Superior temporal gyrus (tissue), 1 donor: ENCODE results near the gene MTA1.

Source experiments
- DNase-seq: peaks from one replicate; pipeline ENCODE4 v3.0.0-alpha.2; 2016; ENCODE audit errors: extremely low spot score

MTA1 gene

DNA sequence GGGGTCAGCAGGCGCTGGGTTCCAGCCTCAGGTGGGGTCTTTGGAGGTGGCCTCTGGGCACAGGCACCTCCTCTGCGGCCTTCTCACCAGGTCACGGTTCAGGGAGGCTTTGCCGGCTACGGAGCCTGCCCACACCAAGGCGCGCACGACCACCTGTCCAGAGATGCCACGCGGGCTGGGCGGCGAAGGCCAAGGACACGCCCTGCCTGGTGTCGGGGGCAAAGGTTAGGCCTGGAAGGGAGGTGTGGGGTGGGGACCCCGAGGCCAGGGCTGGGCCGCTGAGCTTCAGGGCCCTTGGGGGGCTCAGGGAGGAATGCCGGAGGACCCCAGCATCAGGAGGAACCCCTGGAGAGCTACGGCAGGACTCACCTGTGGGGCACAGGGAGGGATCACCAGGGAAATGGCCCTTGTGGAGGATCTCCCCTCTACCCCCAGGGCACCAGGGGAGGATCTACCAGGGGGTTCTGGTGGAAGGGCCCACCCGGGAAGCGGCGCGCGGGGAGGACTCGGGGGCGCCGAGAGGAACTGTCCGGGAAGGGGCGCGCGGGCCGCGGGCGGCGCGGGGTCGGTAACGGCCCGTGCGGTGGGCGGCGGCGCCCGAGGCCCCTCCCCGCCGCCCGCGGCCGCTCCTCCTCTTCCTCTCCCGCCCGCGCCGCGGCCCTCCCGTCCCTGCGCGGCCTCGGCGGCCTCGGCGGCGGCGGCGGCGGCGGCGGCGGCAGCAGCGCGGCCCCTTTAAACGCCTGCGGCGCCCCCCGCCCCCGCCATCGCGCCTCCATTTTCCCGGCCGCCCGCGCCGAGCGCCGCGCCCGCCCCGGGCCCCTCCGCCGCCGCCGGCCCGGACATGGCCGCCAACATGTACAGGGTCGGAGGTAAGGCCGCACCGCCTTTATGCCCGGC lies at the start of gene MTA1:
MTA1 (plus strand) TSS at position 633 of the 897 bp plus-strand sequence; CDS start at position 842, 209 bp downstream.
- no peak for DNase-seq

- DNase-seq, result no peak
These were observed 45.2 kb upstream of the MTA1 start for GRCh38 chr14:105374389-105374788.

GRCh38 chr14:105375635-105376057 lies 44.0 kb upstream of the MTA1 start:
- no peak for DNase-seq

DNA sequence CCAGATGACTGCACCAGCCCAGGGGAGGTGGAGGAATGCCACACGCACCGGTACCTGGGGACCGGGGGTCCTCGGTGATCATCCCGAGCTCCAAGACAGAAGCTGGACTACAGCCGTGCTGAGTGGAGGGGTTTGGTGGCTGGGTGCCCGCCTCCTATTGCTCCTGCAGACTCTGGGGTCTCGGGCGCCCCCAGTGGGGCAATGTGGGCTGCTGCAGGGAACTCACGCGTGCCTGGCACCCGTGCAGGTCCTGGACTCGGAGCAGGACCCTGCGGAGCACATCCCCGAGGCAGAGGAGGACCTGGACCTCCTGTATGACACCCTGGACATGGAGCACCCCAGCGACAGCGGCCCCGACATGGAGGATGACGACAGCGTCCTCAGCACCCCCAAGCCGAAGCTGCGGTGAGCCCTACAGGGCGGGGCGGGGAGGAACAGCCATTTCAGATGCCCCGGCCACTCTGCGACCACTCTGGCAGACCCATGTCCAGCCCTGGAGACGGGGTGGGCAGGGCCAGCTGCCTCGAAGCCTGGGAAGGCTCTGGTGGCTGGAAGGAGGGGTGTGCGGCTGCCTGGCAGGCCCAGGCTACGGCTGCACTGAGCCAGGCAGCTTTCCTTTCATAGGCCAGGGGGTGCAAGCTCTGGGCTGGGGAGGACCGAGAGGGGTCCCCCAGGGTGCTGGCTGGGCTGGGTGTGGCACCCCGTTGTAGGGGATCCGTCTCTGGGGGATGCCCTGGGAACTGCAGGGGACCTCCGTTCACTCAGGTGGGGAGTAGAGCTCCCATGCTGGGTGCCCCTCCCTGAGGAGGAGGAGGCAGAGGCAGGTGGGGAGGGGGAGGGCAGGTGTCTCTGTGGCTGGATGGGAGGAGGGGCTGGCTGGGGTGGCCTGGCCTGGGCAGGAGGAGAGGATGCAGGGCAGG lies 42.8 kb upstream of the MTA1 start:
- DNase-seq, result no peak

DNA sequence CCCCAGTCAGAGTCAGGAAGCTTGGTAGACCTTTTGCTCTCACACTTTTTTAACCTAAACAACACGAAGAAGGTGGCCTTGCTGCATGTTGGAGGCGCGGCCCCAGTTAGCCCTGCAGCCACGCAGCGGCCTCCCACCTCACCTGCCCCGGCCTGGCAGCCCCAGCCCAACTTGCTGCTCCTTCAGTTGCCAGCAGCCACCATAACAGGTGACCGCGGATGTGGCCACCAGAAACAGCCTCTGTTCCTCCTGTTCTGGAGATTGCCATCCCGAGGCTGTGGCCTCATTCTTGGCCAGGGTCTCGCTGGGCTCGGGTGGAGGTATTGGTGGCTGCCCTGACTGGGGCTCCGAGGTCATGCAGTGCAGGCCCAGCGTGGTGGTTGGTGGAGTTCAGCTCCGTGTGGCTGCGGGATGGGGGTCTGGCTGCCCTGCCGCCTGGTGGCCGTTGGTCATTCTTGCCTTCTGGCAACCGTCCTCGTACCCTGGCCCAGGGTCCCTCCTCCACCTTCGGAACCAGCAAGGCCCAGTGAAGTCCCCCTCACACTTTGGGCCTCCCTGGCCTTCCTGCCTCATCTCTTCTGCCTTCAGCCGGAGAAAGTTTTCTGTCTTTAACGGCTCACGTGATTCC lies 42.0 kb upstream of the MTA1 start:
- no peak for DNase-seq

DNA sequence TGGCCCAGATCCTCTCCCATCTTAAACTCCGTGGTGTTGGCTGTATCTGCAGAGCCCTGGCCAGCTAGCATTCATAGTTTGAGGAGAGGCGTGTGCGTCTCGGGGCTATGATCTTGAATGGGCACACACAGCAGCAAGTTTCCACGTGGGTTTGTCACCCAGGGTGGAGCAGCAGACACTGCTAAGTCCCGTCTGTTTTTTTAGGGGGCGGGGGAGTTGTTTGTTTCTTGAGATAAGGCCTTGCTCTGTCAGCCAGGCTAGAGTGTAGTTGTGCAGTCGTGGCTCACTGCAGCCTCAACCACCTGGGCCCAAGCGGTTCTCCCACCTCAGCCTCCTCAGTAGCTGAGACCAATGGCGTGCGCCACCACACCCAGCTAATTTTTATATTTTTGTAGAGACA lies 41.4 kb upstream of the MTA1 start:
- no peak for DNase-seq

DNA sequence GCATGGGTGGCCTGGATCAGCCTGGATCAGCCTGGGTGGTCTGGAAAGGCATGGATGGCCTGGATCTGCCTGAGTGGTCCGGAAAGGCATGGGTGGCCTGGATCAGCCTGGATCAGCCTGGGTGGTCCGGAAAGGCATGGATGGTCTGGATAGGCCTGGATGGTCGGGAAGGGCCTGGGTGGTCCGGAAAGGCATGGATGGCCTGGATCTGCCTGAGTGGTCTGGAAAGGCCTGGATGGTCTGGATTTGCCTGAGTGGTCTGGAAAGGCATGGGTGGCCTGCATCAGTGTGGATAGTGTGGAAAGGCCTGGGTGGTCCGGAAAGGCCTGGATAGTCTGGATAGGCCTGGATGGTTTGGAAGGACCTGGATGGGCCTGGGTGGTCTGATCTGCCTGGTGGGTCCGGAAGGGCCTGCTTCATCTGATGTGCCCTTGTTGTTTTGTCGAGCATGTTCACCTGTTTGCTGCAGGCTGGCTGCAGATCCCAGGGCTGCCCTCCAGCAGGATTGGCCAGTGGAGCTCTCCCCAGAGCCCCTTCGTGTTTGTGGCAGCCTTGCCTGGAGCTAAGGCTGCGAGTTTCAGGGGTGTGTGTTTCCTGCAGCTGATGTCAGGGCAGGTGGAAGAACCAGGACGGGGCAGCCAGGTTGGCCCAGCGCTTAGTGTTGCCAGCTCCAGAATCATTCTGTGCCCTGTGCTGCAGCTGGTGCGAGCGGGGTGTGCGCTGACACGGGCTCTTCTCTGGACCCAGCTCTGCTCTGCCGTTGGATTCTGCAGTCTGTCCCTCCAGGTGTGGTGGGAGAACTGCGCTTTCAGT lies 40.5 kb upstream of the MTA1 start:
- DNase-seq, result no peak

DNA sequence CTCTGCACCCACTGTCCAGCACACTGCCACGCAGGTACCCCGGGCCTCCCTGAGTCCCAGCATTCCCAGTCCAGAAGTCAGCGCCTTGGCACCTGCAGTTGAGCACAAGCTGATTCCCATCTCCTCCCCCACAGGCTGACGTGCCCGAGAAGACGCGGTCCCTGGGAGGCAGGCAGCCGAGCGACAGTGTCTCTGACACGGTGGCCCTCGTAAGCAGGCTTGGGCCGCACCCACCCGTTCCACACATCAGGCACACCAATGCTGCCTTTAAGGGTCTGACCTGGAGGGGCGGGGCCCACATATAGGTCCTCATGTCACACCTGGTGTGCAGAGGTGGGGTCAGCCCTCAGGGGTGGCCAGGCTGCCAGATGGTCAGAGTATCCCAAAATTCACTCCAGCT lies 39.7 kb upstream of the MTA1 start:
- no peak for DNase-seq

DNA sequence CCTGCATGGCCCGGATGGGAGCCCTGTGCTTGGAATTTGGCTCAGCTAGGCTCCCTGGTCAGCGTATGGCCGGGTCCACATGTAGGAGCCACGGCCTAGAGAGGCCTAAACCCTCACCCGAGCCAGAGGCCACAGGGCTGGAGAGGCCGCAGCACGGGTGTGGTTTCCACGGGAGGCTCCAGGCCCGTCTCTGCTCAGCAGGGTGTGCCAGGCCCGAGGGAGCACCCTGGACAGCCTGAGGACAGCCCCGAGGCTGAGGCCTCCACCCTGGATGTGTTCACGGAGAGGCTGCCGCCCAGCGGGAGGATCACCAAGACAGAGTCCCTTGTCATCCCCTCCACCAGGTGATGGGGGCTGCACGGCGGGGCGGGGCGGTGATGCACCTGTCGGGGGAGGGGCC lies 38.9 kb upstream of the MTA1 start:
- no peak for DNase-seq

DNA sequence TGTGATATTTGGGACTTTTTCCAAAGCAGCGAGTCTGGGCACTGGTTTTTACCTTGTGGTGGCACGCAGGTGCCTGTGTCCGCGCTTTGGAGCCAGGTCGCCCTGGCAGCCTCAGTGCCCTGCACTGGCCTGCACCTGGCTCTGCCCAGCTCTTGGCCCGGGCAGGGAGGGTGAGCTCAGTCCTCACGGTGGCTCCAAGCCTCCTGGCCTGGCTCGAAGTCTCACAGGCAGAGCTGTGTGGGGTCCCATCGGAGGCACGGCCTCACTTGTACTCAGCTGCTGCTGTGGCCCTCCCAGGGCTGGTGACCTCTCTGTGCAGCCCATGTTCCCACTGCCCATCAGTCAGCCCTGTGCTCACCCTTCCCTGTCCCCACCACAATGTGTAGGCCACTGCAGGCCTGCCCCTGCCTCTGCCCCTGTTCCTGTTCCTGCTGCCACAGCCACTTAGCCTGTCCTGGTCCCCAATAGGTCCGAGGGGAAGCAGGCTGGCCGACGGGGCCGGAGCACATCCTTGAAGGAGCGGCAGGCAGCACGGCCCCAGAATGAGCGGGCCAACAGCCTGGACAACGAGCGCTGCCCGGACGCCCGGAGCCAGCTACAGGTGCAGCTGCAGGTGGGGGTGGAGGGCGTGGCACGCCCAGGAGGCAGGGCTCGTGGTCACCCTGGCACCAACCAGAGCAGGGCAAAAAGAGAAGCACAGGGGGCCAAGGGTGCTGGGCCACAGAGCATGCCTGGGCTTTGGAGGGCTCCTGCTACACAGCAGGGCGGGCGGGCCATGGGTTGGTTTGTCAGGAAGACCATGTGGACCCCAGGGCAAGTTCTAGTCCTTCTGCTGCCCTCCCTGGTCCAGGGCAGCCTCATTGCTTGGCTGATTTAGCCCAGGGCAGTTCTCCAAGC lies 37.9 kb upstream of the MTA1 start:
- no peak for DNase-seq

- DNase-seq, result no peak
These were observed 37.1 kb upstream of the MTA1 start for GRCh38 chr14:105382343-105383082.

GRCh38 chr14:105383083-105383730 lies 36.4 kb upstream of the MTA1 start:
- DNase-seq, result no peak

DNA sequence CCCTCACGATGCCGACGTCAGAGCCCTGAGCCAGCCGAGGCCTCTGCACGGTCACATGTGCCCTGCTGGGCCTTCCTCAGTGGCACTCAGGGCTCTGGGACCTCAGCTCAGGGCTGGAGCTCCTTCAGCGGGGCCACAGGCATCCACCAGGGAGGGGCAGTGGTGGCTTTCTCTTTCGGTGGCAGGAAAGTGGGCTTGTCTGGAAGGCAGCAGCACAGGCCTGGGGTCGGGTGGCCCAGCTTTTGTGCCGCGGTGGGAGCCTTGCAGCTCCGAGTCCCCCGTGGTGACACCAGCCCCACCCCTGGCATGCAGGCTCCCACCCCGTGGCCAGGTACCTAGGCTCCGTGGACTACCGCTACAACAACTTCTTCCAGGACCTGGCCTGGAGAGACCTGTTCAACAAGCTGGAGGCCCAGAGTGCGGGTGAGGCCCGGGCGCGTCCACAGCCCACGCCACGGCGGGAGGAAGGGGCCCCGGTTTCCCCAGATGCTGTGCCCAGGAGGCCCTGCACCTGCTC lies 35.5 kb upstream of the MTA1 start:
- DNase-seq, result no peak

DNA sequence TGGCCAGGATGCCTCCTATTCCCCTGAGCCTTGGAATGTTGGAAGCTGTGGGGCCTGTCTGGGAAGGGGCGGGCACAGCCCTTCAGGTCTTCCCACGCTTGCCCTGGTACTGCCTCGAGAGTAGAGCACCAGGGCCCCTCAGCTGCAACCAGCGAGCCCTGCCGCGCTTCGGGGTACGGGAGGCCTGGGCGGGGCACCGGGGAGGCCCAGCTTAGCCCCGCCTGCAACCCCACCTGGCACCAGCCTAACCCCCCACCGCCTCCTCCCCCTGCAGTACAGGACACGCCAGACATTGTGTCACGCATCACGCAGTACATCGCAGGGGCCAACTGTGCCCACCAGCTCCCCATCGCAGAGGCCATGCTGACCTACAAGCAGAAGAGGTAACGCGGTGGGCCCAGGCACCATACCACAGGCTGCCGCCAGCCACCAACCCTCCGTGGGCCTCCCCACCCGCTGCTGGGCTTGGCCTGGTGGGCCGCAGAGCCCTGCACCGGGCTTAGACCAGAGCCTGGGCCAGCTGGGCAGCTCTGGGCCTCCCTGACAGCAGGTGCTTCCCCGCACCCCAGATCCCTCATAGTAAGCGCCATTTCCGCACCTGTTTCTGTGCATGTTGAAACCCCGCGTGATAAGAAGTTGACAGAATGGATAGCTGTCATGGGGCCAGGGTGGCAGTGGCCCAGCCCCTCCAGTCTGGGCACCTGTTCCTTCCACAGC lies 34.9 kb upstream of the MTA1 start:
- no peak for DNase-seq

DNA sequence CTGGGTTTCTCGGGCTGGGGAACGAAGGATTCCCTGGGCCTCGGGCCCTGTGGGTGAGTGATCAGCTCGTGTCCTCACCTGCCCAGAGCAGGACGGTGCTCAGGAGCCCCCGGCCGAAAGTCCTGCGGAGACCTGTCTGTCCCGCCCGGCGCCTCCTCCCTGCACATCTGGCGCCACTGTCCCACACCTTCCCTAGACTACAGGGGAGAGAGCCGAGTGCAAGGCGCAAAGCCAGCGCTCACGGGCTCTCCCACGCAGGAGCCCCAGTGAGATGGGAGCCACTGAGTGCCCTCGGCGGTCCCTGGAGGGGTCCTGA lies 34.3 kb upstream of the MTA1 start:
- DNase-seq, result no peak

- no peak for DNase-seq
These were observed 33.8 kb upstream of the MTA1 start for GRCh38 chr14:105385698-105386365.
